Neural progenitor cell (in vitro differentiated cells): ENCODE data around the gene LRFN2. TPM values are rescaled to one million over a fixed set of nuclear protein-coding genes. Genes with fewer than 3 reads are reported as not detected.

ENCODE experiments used
- DNase-seq: peaks from one replicate; pipeline ENCODE4 v3.0.0-alpha.2; 2016; ENCODE audit warnings: low spot score
- H2AFZ ChIP-seq: fragments of 200-600 bp; sonication (generic); replicated peaks from 2 replicates; pipeline ENCODE4 v1.6.1; 2016; ENCODE audit warnings: antibody characterized with exemption
- H3F3A ChIP-seq: fragments of 200-600 bp; sonication (generic); 2 replicates; pipeline ENCODE4 v1.6.1; 2016; ENCODE audit warnings: antibody characterized with exemption, low read depth
- H3K27ac ChIP-seq: fragments of 200-600 bp; sonication (generic); 2 replicates; pipeline ENCODE4 v1.5.1; 2016; ENCODE audit warnings: mild to moderate bottlenecking
- H3K27me3 ChIP-seq: fragments of 200-600 bp; sonication (generic); 2 replicates; pipeline ENCODE4 v1.6.1; 2016; ENCODE audit warnings: mild to moderate bottlenecking, moderate library complexity
- H3K36me3 ChIP-seq: fragments of 200-600 bp; sonication (generic); 2 replicates; pipeline ENCODE4 v1.5.1; 2016
- H3K4me1 ChIP-seq: fragments of 200-600 bp; sonication (generic); 2 replicates; pipeline ENCODE4 v1.6.1; 2016; ENCODE audit warnings: mixed run types
- H3K4me2 ChIP-seq: fragments of 200-600 bp; sonication (generic); 2 replicates; pipeline ENCODE4 v1.6.1; 2016
- H3K4me3 ChIP-seq: fragments of 200-600 bp; sonication (generic); 2 replicates; pipeline ENCODE4 v1.5.1; 2016
- H3K79me2 ChIP-seq: fragments of 200-600 bp; sonication (generic); 2 replicates; pipeline ENCODE4 v1.6.1; 2016; ENCODE audit warnings: low read depth
- H3K9ac ChIP-seq: fragments of 200-600 bp; sonication (generic); 2 replicates; pipeline ENCODE4 v1.6.1; 2016
- H3K9me3 ChIP-seq: fragments of 200-600 bp; sonication (generic); 2 replicates; pipeline ENCODE4 v1.5.1; 2016; ENCODE audit warnings: low read depth
- H4K20me1 ChIP-seq: fragments of 200-600 bp; sonication (generic); 2 replicates; pipeline ENCODE4 v1.6.1; 2016; ENCODE audit warnings: low read depth
- H3K27ac Mint-ChIP-seq: 3 replicates; pipeline ENCODE4 v1.8.0; 2021; ENCODE audit warnings: mixed read lengths
- H3K27me3 Mint-ChIP-seq: 2 replicates; pipeline ENCODE4 v1.8.0; 2022; ENCODE audit warnings: low read depth, mild to moderate bottlenecking, inconsistent platforms, moderate library complexity, mixed read lengths; ENCODE audit not compliant: insufficient read depth
- H3K36me3 Mint-ChIP-seq: 3 replicates; pipeline ENCODE4 v1.8.0; 2021; ENCODE audit warnings: mixed read lengths
- H3K4me1 Mint-ChIP-seq: 3 replicates; pipeline ENCODE4 v1.8.0; 2021; ENCODE audit warnings: mixed read lengths
- H3K4me3 Mint-ChIP-seq: 3 replicates; pipeline ENCODE4 v1.8.0; 2021; ENCODE audit warnings: mild to moderate bottlenecking, moderate library complexity, mixed read lengths
- H3K9me3 Mint-ChIP-seq: 3 replicates; pipeline ENCODE4 v1.8.0; 2020; ENCODE audit warnings: mixed read lengths
- EZH2 ChIP-seq: fragments of 200-600 bp; sonication (generic); IDR thresholded peaks from 2 replicates; pipeline ENCODE4 v1.6.1; 2017; ENCODE audit warnings: antibody characterized with exemption, mild to moderate bottlenecking, moderate library complexity
- EZH2phosphoT487 ChIP-seq: fragments of 200-600 bp; sonication (generic); IDR thresholded peaks from 2 replicates; pipeline ENCODE4 v1.6.1; 2017; ENCODE audit warnings: antibody characterized with exemption
- total RNA-seq: library from RNA; depleted of rRNA; stranded (reverse); fragments of >200 nt; gene quantifications from 2 replicates; pipeline ENCODE4 v1.2.3, GENCODE V29; 2015; ENCODE audit warnings: low replicate concordance
- TF ChIP-seq, protein P1 (sequence below): fragments of 200-600 bp; sonication (generic); IDR thresholded peaks from 2 replicates; pipeline ENCODE4 v1.5.1; 2017; ENCODE audit warnings: antibody characterized with exemption, mild to moderate bottlenecking

The LRFN2 gene
- total RNA-seq, 1 donor from 2014 or later, result not detected

DNA sequence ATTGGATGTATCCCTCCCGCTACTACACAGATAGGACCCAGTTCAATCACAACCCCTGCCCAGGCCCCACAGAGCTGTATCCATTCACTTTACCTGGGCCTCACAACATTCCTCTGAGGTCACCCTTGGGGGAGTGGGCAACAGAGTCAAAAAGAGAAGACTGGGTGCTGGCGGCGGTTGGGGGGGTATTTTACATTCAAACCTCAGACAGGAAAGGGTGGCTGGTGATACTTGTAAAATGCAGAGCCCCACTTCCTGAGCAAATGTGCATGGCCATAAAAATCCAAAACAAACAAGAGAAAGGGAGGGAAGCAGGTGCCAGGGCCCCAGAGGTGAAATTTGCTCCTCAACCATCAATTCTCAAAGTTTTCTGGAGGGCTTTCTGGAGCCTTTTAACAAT is 3.5 kb downstream of the LRFN2 start:
- H3K27me3 Mint-ChIP-seq, result peaks cover 34% of the 10 kb centered on the region
- H3K36me3 Mint-ChIP-seq, result no peaks in the 10 kb centered on the region

DNA sequence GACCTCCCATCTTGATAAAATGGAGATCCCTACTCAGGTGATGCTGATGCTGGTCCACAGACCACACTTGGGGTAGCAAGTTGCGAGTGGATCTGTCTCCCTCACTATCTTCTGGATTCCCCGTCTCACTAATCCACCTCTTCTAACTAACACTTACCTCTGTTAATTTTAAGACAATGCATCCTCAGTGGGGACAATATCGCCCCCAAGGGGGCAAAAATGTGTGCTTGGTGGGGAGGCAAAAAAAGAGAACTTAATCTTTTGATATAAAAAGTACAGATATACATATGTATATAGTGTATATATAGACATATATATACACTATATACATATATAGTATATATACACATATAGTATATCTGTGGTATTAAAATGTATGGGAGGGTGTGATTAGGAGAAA is 4.3 kb downstream of the LRFN2 start:
- peaks cover 24% of the 10 kb centered on the region for H3K4me1 ChIP-seq
- no peaks in the 10 kb centered on the region for H3K36me3 ChIP-seq
- peaks cover 4% of the 10 kb centered on the region for H3F3A ChIP-seq
- Mint-ChIP-seq H3K4me1 (peaks cover 26% of the 10 kb centered on the region), H3K27me3 (peaks cover 30% of the 10 kb centered on the region), H3K9me3 (no peaks in the 10 kb centered on the region), H3K27ac (no peak overlapping the region), H3K36me3 (no peaks in the 10 kb centered on the region), H3K4me3 (no peak overlapping the region)
- no peaks in the 10 kb centered on the region for H3K9me3 ChIP-seq
- H3K27ac ChIP-seq, result no peak overlapping the region
- no peak overlapping the region for H3K9ac ChIP-seq
- no peak for DNase-seq
- no peak overlapping the region for H3K4me2 ChIP-seq
- no peak overlapping the region for H3K4me3 ChIP-seq
- no peaks in the 10 kb centered on the region for H4K20me1 ChIP-seq
- no peaks in the 10 kb centered on the region for H3K79me2 ChIP-seq
- H3K27me3 ChIP-seq, result peaks cover 29% of the 10 kb centered on the region
- no peak overlapping the region for H2AFZ ChIP-seq
- TF ChIP-seq EZH2, result no peak
- TF ChIP-seq, protein P1, sequence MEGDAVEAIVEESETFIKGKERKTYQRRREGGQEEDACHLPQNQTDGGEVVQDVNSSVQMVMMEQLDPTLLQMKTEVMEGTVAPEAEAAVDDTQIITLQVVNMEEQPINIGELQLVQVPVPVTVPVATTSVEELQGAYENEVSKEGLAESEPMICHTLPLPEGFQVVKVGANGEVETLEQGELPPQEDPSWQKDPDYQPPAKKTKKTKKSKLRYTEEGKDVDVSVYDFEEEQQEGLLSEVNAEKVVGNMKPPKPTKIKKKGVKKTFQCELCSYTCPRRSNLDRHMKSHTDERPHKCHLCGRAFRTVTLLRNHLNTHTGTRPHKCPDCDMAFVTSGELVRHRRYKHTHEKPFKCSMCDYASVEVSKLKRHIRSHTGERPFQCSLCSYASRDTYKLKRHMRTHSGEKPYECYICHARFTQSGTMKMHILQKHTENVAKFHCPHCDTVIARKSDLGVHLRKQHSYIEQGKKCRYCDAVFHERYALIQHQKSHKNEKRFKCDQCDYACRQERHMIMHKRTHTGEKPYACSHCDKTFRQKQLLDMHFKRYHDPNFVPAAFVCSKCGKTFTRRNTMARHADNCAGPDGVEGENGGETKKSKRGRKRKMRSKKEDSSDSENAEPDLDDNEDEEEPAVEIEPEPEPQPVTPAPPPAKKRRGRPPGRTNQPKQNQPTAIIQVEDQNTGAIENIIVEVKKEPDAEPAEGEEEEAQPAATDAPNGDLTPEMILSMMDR, result peak; percentile 20
- TF ChIP-seq EZH2phosphoT487, result no peak

More for the DNA sequence above, 3.5 kb downstream of the LRFN2 start:
- H4K20me1 ChIP-seq, result no peaks in the 10 kb centered on the region
- H3K9me3 ChIP-seq, result no peaks in the 10 kb centered on the region
- DNase-seq, result no peak
- TF ChIP-seq EZH2phosphoT487, result no peak
- TF ChIP-seq EZH2, result no peak
- Mint-ChIP-seq H3K9me3 (no peaks in the 10 kb centered on the region), H3K4me3 (no peak overlapping the region), H3K4me1 (peaks cover 26% of the 10 kb centered on the region), H3K27ac (no peak overlapping the region)
- peaks cover 24% of the 10 kb centered on the region for H3K4me1 ChIP-seq
- no peak overlapping the region for H3K4me3 ChIP-seq
- peaks cover 4% of the 10 kb centered on the region for H3F3A ChIP-seq
- no peak overlapping the region for H3K9ac ChIP-seq
- no peak overlapping the region for H3K27ac ChIP-seq
- no peaks in the 10 kb centered on the region for H3K36me3 ChIP-seq
- peaks cover 37% of the 10 kb centered on the region for H3K27me3 ChIP-seq
- H3K4me2 ChIP-seq, result no peak overlapping the region
- H2AFZ ChIP-seq, result no peak overlapping the region
- H3K79me2 ChIP-seq, result no peaks in the 10 kb centered on the region

DNA sequence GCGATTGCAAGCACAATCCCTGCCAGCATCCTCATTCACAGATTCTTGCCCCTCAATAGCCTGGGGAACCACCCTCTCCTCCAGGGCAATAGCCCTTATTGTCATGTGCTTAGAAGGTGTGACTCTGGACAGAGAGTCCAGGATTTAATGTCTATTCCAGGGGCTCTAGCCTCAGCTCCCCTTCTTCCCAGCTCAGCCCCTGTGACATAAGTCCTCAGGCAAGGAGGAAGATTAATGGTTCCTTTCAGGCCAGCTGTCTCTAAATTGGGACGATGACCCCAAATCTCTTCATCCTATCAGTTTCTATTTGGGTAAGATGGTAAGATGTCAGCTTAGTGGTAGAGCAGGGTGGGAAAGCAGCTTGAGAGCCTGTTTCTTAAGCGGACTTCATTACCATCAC is 8.1 kb downstream of the LRFN2 start:
- Mint-ChIP-seq H3K27ac (no peak overlapping the region), H3K4me3 (no peak overlapping the region), H3K4me1 (peaks cover 1% of the 10 kb centered on the region), H3K27me3 (peaks cover 3% of the 10 kb centered on the region), H3K9me3 (no peaks in the 10 kb centered on the region), H3K36me3 (no peaks in the 10 kb centered on the region)
- H3K79me2 ChIP-seq, result no peaks in the 10 kb centered on the region
- H3K9me3 ChIP-seq, result no peaks in the 10 kb centered on the region
- H3K27me3 ChIP-seq, result no peaks in the 10 kb centered on the region
- no peak overlapping the region for H3K27ac ChIP-seq
- no peak overlapping the region for H2AFZ ChIP-seq
- no peaks in the 10 kb centered on the region for H4K20me1 ChIP-seq
- no peaks in the 10 kb centered on the region for H3F3A ChIP-seq
- TF ChIP-seq EZH2phosphoT487 (no peak), EZH2 (no peak)
- TF ChIP-seq, protein P1, result no peak
- no peaks in the 10 kb centered on the region for H3K4me1 ChIP-seq
- no peaks in the 10 kb centered on the region for H3K36me3 ChIP-seq
- no peak overlapping the region for H3K4me2 ChIP-seq
- no peak for DNase-seq
- no peak overlapping the region for H3K4me3 ChIP-seq
- no peak overlapping the region for H3K9ac ChIP-seq

DNA sequence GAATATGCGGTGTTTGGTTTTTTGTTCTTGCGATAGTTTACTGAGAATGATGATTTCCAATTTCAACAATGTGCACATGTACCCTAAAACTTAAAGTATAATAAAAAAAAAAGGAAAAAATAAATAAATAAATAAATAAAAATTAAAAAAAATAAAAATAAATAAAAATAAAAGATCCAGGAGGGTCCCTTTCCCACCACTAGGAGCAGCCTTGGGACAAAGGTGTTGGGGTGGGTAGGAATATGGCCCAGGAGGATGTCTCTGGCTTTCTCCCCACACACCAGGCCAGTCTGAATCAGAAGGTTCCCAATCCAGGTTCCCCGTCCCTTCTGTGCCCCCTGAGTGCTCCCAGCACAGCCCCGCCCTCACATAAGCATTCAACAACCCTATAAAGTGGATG is 9.5 kb downstream of the LRFN2 start:
- TF ChIP-seq, protein P1, result peak; percentile 32
- TF ChIP-seq EZH2phosphoT487, result no peak

More for the DNA sequence above, 9.5 kb downstream of the LRFN2 start:
- Histone ChIP-seq H3K9ac (no peak overlapping the region), H3K27ac (no peak overlapping the region), H3K4me3 (no peak overlapping the region), H3K4me1 (no peaks in the 10 kb centered on the region), H3K9me3 (no peaks in the 10 kb centered on the region), H3K79me2 (no peaks in the 10 kb centered on the region), H4K20me1 (no peaks in the 10 kb centered on the region), H3F3A (no peaks in the 10 kb centered on the region), H3K36me3 (no peaks in the 10 kb centered on the region), H3K27me3 (no peaks in the 10 kb centered on the region), H3K4me2 (no peak overlapping the region), H2AFZ (no peak overlapping the region)
- no peak overlapping the region for H3K4me3 Mint-ChIP-seq
- no peaks in the 10 kb centered on the region for H3K36me3 Mint-ChIP-seq
- H3K27ac Mint-ChIP-seq, result no peak overlapping the region
- no peaks in the 10 kb centered on the region for H3K4me1 Mint-ChIP-seq
- DNase-seq, result no peak
- H3K9me3 Mint-ChIP-seq, result no peaks in the 10 kb centered on the region
- peaks cover 2% of the 10 kb centered on the region for H3K27me3 Mint-ChIP-seq
